HCT116 (cell line): Measurements from ENCODE around the gene RABGAP1. TPM values are rescaled to one million over a fixed set of nuclear protein-coding genes. Genes with fewer than 3 reads are reported as not detected.

Experiments used
- ATAC-seq: fragments of 200-7000 bp; cut with Tn5 transposase; 2 replicates; pipeline ENCODE4 v1.9.1; 2020; ENCODE audit warnings: mild to moderate bottlenecking, moderate library complexity
- BruUV-seq: library from RNA; stranded (reverse); fragments of 400-500 nt; replicated peaks from 2 replicates; lab custom pipeline; 2021; lab: Mats Ljungman, UMichigan
- CTCF ChIA-PET: fragments of 300-600 bp; sonication (Branson Sonifier 250); formaldehyde crosslinking; loops from one replicate; lab custom pipeline; 2021; ENCODE audit warnings: antibody characterized with exemption; lab: Charles Lee
- POLR2A ChIA-PET: fragments of 300-600, 350-600 bp; sonication (Branson Sonifier 250); formaldehyde crosslinking; loops from one replicate; lab custom pipeline; 2021; ENCODE audit warnings: antibody characterized with exemption; lab: Charles Lee
- RAD21 ChIA-PET, 2 experiments: fragments of 300-600 bp; sonication (Branson Sonifier 250); formaldehyde crosslinking; loops; one replicate each; lab custom pipeline; 2023; ENCODE audit warnings: low total read pairs in 2 of 2; ENCODE audit not compliant: uncharacterized antibody in 2 of 2, unreplicated experiment in 2 of 2, low non-redundant PET in 1 of 2; lab: Charles Lee
- DNase-seq: peaks from one replicate; pipeline ENCODE4 v3.0.0-alpha.2; 2010; ENCODE audit warnings: low read depth, low spot score
- H2AFZ ChIP-seq: fragments of 200-600 bp; shearing (Covaris generic), sonication (generic); 2 replicates; pipeline ENCODE4 v1.6.1; 2017; ENCODE audit warnings: low read depth, mixed run types, mixed read lengths, antibody characterized with exemption, low read length; ENCODE audit not compliant: poor library complexity, severe bottlenecking
- H3K27ac ChIP-seq: 2 replicates; pipeline ENCODE4 v1.5.1; 2012; ENCODE audit warnings: low read depth, low read length
- H3K27me3 ChIP-seq: fragments of 200-600 bp; sonication (generic); 2 replicates; pipeline ENCODE4 v1.6.1; 2016; ENCODE audit warnings: mixed run types, low read length, mixed read lengths; ENCODE audit not compliant: insufficient read depth
- H3K36me3 ChIP-seq, 2 experiments: fragments of 200-500 bp in 1 of 2; fragments of 200-600 bp in 1 of 2; sonication (Bioruptor generic) in 1 of 2; sonication (generic) in 1 of 2; 2 replicates each; pipeline versions ENCODE4 v1.5.1 to v1.6.1; 2014 to 2016; ENCODE audit warnings: low read length in 2 of 2, inconsistent platforms in 1 of 2, mixed read lengths in 1 of 2, mixed run types in 1 of 2; ENCODE audit not compliant: insufficient read depth in 2 of 2, control insufficient read depth in 1 of 2
- H3K4me1 ChIP-seq, 2 experiments: fragments of 200-600 bp in 1 of 2; sonication (generic) in 1 of 2; 2 replicates each; pipeline versions ENCODE4 v1.5.1 to v1.6.1; 2012 to 2017; ENCODE audit warnings: low read length in 2 of 2, inconsistent platforms in 1 of 2, mild to moderate bottlenecking in 1 of 2, mixed read lengths in 1 of 2, mixed run types in 1 of 2, moderate library complexity in 1 of 2; ENCODE audit not compliant: insufficient read depth in 2 of 2, control insufficient read depth in 1 of 2
- H3K4me2 ChIP-seq: fragments of 200-600 bp; sonication (generic); 2 replicates; pipeline ENCODE4 v1.6.1; 2017; ENCODE audit warnings: mixed run types, low read length, mixed read lengths
- H3K4me3 ChIP-seq, 2 experiments: fragments of 200-600 bp in 1 of 2; sonication (generic) in 1 of 2; replicated peaks in 1 of 2; 2 replicates each; pipeline ENCODE4 v1.5.1; 2011 to 2016; ENCODE audit warnings: low read length in 2 of 2, control low read depth in 1 of 2, low read depth in 1 of 2, mild to moderate bottlenecking in 1 of 2, mixed read lengths in 1 of 2, mixed run types in 1 of 2
- H3K79me2 ChIP-seq: fragments of 200-600 bp; sonication (generic); 2 replicates; pipeline ENCODE4 v1.6.1; 2017; ENCODE audit warnings: mild to moderate bottlenecking, mixed run types, low read length, moderate library complexity, mixed read lengths; ENCODE audit not compliant: insufficient read depth
- H3K9ac ChIP-seq: fragments of 200-600 bp; sonication (generic); 2 replicates; pipeline ENCODE4 v1.6.1; 2016; ENCODE audit warnings: low read length, mixed read lengths
- H3K9me2 ChIP-seq: fragments of 200-600 bp; sonication (generic), shearing (Covaris generic); 2 replicates; pipeline ENCODE4 v1.6.1; 2017; ENCODE audit warnings: mixed run types, mild to moderate bottlenecking, moderate library complexity; ENCODE audit not compliant: insufficient read depth
- H3K9me3 ChIP-seq, 2 experiments: fragments of 200-500 bp in 1 of 2; fragments of 200-600 bp in 1 of 2; sonication (Bioruptor generic) in 1 of 2; sonication (generic) in 1 of 2; 2 replicates each; pipeline ENCODE4 v1.6.1; 2014 to 2017; ENCODE audit warnings: low read length in 2 of 2, mixed read lengths in 2 of 2, inconsistent platforms in 1 of 2, low read depth in 1 of 2, mild to moderate bottlenecking in 1 of 2, mixed run types in 1 of 2, moderate library complexity in 1 of 2; ENCODE audit not compliant: control insufficient read depth in 1 of 2, insufficient read depth in 1 of 2
- H4K20me1 ChIP-seq: fragments of 200-600 bp; sonication (generic), shearing (Covaris generic); 2 replicates; pipeline ENCODE4 v1.6.1; 2017; ENCODE audit warnings: mixed run types, mild to moderate bottlenecking, moderate library complexity; ENCODE audit not compliant: insufficient read depth
- EZH2 ChIP-seq: fragments of 200-600 bp; sonication (generic); IDR thresholded peaks from 2 replicates; pipeline ENCODE4 v1.6.1; 2017; ENCODE audit warnings: antibody characterized with exemption, mixed run types
- JUND ChIP-seq: IDR thresholded peaks from 2 replicates; pipeline ENCODE4 v1.6.1; 2012
- SP1 ChIP-seq: IDR thresholded peaks from 2 replicates; pipeline ENCODE4 v1.6.1; 2012; ENCODE audit warnings: low read depth
- SRF ChIP-seq: IDR thresholded peaks from 2 replicates; pipeline ENCODE4 v1.6.1; 2012; ENCODE audit warnings: low read depth
- YY1 ChIP-seq: IDR thresholded peaks from 2 replicates; pipeline ENCODE4 v1.6.1; 2011; ENCODE audit warnings: low read length, low read depth, moderate library complexity, mild to moderate bottlenecking; ENCODE audit not compliant: insufficient replicate concordance; ENCODE audit errors: extremely low read depth
- ZFX ChIP-seq: fragments of 450-650 bp; IDR thresholded peaks from 2 replicates; pipeline ENCODE4 v1.6.1; 2017
- ZNF274 ChIP-seq: fragments of 200-500 bp; sonication (Bioruptor generic); IDR thresholded peaks from 2 replicates; pipeline ENCODE4 v1.6.1; 2014; ENCODE audit warnings: mild to moderate bottlenecking, low read depth, low read length, inconsistent platforms
- intact Hi-C: fragments of 100-400 bp; cut with micrococcal nuclease; formaldehyde crosslinking; loops from 2 replicates; pipeline ENCODE4 v1.10.0; 2022
- total RNA-seq: library from RNA; stranded (reverse); gene quantifications from one replicate; pipeline ENCODE4 v1.2.1, GENCODE V29; 2021; ENCODE audit not compliant: unreplicated experiment
- TF ChIP-seq, protein P1 (sequence below): IDR thresholded peaks from 2 replicates; pipeline ENCODE4 v1.6.1; 2011; ENCODE audit warnings: mild to moderate bottlenecking, low read length, moderate library complexity; ENCODE audit not compliant: insufficient replicate concordance; ENCODE audit errors: extremely low read depth

RABGAP1 gene
- total RNA-seq, 1 experiment from 2014 or later: 29.7 TPM

DNA sequence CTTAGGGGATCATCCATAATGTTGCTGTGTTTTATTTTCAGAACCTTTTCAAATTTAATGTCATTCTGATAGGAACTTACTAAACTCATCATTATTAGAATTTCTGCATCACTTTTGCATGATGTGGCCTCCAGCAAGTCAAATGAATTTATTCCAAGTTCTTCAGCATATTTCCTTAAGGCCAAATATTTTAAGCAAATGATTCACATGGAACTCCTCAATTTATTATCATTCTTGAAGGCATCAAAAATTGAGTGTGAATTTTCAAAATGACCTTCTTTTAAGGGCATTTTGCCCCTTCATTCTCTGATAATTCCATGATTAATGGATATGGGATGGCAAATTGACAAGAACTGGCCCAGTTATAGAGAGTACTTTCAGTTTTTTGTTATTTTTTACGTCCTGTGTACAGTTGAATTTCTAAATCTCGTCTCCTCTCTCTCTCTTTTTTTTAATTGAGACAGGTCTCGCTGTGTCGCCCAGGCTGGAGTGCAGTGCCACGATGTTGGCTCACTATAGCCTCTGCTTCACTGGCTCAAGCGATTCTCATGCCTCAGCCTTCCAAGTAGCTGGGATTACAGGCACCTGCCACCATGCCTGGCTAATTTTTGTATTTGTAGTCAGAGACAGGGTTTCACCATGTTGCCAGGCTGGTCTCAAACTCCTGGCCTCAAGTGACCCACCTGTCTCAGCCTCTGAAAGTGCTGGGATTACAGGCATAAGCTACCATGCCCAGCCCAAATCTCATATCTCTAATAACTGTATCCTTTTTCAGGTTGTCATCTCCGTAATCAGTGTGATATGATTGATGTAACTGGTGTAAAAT is 121.7 kb downstream of the RABGAP1 start:
- H3K9me3 ChIP-seq: no peaks in the 10 kb centered on the region
- no peak for TF ChIP-seq ZNF274
- no peak for TF ChIP-seq ZFX
- TF ChIP-seq YY1: no peak
- TF ChIP-seq SP1: no peak
- TF ChIP-seq, protein P1, sequence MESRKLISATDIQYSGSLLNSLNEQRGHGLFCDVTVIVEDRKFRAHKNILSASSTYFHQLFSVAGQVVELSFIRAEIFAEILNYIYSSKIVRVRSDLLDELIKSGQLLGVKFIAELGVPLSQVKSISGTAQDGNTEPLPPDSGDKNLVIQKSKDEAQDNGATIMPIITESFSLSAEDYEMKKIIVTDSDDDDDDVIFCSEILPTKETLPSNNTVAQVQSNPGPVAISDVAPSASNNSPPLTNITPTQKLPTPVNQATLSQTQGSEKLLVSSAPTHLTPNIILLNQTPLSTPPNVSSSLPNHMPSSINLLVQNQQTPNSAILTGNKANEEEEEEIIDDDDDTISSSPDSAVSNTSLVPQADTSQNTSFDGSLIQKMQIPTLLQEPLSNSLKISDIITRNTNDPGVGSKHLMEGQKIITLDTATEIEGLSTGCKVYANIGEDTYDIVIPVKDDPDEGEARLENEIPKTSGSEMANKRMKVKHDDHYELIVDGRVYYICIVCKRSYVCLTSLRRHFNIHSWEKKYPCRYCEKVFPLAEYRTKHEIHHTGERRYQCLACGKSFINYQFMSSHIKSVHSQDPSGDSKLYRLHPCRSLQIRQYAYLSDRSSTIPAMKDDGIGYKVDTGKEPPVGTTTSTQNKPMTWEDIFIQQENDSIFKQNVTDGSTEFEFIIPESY: no peak
- no peak for TF ChIP-seq JUND
- no peak for TF ChIP-seq EZH2
- no peak for TF ChIP-seq SRF
- H3K4me2 ChIP-seq: no peak overlapping the region
- no peak overlapping the region for H3K4me3 ChIP-seq
- H3K9me2 ChIP-seq: no peaks in the 10 kb centered on the region
- no peaks in the 10 kb centered on the region for H3K79me2 ChIP-seq
- intact Hi-C loops: no loop called here
- no peak overlapping the region for H2AFZ ChIP-seq
- no peak overlapping the region for H3K9ac ChIP-seq
- ChIA-PET CTCF (no interaction called here), RAD21 (no interaction called here), POLR2A (no interaction called here)
- no peaks in the 10 kb centered on the region for H3K4me1 ChIP-seq
- peaks cover 3 to 8% of the 10 kb centered on the region in 2 experiments; a peak in 2 of 4 replicates for H3K36me3 ChIP-seq
- H4K20me1 ChIP-seq: no peaks in the 10 kb centered on the region
- ATAC-seq (no peak), DNase-seq (no peak)
- no TSS peak for BruUV-seq
- H3K27ac ChIP-seq: no peak overlapping the region
- no peaks in the 10 kb centered on the region for H3K27me3 ChIP-seq
